Skeletal muscle satellite cell (primary cell): ENCODE measurements around the gene ATP1B3.

Experiments
- H3K27me3 ChIP-seq: 2 replicates; pipeline ENCODE4 v1.7.0; 2013; ENCODE audit warnings: low read length; ENCODE audit not compliant: control insufficient read depth, insufficient read depth
- H3K36me3 ChIP-seq: 2 replicates; pipeline ENCODE4 v1.7.0; 2013; ENCODE audit warnings: mild to moderate bottlenecking, control low read depth, low read length; ENCODE audit not compliant: insufficient read depth
- H3K4me1 ChIP-seq: 2 replicates; pipeline ENCODE4 v1.7.0; 2013; ENCODE audit warnings: low read length; ENCODE audit not compliant: control insufficient read depth, insufficient read depth
- H3K4me2 ChIP-seq: 2 replicates; pipeline ENCODE4 v1.7.0; 2013; ENCODE audit warnings: mild to moderate bottlenecking, low read length
- H3K4me3 ChIP-seq: 2 replicates; pipeline ENCODE4 v1.7.0; 2013; ENCODE audit warnings: low read length
- H3K9ac ChIP-seq: 2 replicates; pipeline ENCODE4 v1.7.0; 2013; ENCODE audit warnings: mild to moderate bottlenecking, low read depth, low read length, moderate library complexity
- H3K9me3 ChIP-seq: replicated peaks from 2 replicates; pipeline ENCODE4 v1.7.0; 2013; ENCODE audit warnings: mild to moderate bottlenecking, control low read depth, low read length

Gene ATP1B3

GRCh38 chr3:141933421-141934300 is 57.2 kb downstream of the ATP1B3 start:
- no peaks in the 10 kb centered on the region for H3K9me3 ChIP-seq
- no peaks in the 10 kb centered on the region for H3K27me3 ChIP-seq
- H3K36me3 ChIP-seq: no peaks in the 10 kb centered on the region
- no peaks in the 10 kb centered on the region for H3K4me1 ChIP-seq
- no peak overlapping the region for H3K4me3 ChIP-seq
- no peak overlapping the region for H3K4me2 ChIP-seq
- no peak overlapping the region for H3K9ac ChIP-seq

DNA sequence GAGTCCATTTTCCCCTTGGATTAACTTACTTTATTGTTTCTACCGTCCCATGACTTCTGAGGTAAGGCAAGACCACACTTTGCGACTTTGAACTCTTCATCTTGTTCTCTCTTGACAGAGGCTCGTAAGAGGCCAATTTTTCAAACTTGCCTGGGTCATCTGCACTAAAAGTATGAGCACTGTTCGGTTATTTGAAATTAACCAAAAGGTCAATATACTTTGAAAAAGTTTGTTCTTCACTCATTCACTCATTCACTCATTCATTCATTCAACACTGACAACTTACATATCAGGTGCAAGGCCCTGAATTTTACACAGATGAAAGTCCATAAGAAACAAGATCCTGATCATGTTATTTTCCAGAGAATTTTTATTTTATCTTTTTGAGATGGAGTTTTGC is 57.9 kb downstream of the ATP1B3 start:
- no peak overlapping the region for H3K9ac ChIP-seq
- no peak overlapping the region for H3K4me2 ChIP-seq
- H3K27me3 ChIP-seq: no peaks in the 10 kb centered on the region
- no peaks in the 10 kb centered on the region for H3K9me3 ChIP-seq
- no peaks in the 10 kb centered on the region for H3K4me1 ChIP-seq
- no peak overlapping the region for H3K4me3 ChIP-seq
- H3K36me3 ChIP-seq: no peaks in the 10 kb centered on the region

GRCh38 chr3:141938011-141938500 is 61.6 kb downstream of the ATP1B3 start:
- H3K4me2 ChIP-seq: no peak overlapping the region
- peaks cover 15% of the 10 kb centered on the region for H3K4me1 ChIP-seq
- H3K27me3 ChIP-seq: no peaks in the 10 kb centered on the region
- no peaks in the 10 kb centered on the region for H3K9me3 ChIP-seq
- H3K9ac ChIP-seq: no peak overlapping the region
- no peak overlapping the region for H3K4me3 ChIP-seq
- H3K36me3 ChIP-seq: no peaks in the 10 kb centered on the region

GRCh38 chr3:141939759-141940158 is 63.3 kb downstream of the ATP1B3 start:
- Histone ChIP-seq H3K4me3 (no peak overlapping the region), H3K4me1 (peaks cover 15% of the 10 kb centered on the region), H3K36me3 (no peaks in the 10 kb centered on the region), H3K9ac (no peak overlapping the region), H3K9me3 (no peaks in the 10 kb centered on the region), H3K4me2 (no peak overlapping the region), H3K27me3 (no peaks in the 10 kb centered on the region)

DNA sequence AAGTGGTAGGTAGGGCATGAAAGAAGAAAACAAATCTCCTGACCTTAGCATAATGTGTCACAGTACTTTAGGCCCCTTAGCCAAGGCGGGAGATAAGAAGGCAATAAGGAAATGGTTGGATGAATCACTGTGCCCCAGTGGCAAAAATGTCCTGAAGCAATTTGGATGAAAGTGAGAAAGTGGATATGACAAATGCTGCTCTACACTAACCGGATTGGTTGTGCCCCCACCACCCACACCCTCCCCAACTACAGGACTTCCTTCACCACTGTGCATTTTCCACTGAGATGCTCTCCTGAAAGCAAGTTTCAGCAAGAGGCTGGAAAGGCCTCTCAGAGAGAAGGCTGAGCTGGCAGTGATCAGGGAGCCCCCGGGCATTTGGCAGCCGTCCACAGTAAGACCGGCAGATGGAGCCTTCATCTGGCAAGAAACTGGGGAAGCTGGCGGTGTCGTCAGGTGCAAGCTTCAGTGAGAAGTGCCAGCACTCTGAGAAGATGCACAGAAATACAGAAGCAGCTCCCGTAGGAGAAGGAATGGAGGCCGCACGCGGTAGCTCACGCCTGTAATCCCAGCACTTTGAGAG is 63.8 kb downstream of the ATP1B3 start:
- H3K4me2 ChIP-seq: peak overlapping the region; percentile 39
- no peaks in the 10 kb centered on the region for H3K9me3 ChIP-seq
- peaks cover 15% of the 10 kb centered on the region for H3K4me1 ChIP-seq
- H3K36me3 ChIP-seq: no peaks in the 10 kb centered on the region
- H3K4me3 ChIP-seq: no peak overlapping the region
- H3K9ac ChIP-seq: no peak overlapping the region
- no peaks in the 10 kb centered on the region for H3K27me3 ChIP-seq

DNA sequence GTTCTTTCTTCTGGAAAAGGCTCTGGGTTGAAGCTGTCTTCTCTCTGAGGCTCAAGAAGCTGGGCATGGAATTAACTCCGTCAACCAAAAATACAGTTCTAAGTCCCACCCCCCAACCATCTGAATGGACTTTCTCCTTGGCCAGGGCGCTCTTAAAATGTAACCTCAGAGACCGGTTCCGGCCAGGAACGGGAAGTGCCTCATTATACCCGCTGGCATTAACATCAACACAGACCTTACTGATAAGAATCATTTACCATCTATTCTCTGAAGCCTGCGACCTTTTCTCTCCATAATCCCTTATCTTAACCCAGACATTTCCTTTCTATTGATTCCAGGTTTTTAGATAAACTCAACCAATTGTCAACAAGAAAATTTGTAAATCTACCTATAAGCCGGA is 64.7 kb downstream of the ATP1B3 start:
- H3K9me3 ChIP-seq: no peaks in the 10 kb centered on the region
- no peak overlapping the region for H3K9ac ChIP-seq
- H3K4me1 ChIP-seq: peaks cover 15% of the 10 kb centered on the region
- H3K4me2 ChIP-seq: no peak overlapping the region
- no peaks in the 10 kb centered on the region for H3K36me3 ChIP-seq
- no peaks in the 10 kb centered on the region for H3K27me3 ChIP-seq
- H3K4me3 ChIP-seq: no peak overlapping the region

DNA sequence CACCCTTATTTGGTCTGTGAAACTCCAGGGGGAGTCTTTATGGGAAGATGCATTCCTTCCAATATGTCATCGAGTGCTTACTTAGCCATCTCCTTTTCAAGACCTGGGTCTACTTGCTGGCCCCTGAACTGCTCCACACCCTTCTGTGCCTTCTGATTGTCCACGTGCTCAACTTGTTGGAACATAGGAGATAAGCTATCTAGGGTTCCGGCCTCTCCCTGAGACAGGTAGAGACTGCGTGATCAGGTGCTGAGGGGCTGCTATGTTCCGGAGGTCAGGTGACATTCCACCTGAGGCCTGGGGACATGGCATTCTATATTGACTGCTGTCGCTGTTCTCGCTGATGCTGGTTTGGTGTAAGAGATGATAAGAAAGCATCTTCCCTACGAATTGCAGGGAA is 65.6 kb downstream of the ATP1B3 start:
- Histone ChIP-seq H3K4me2 (no peak overlapping the region), H3K9ac (no peak overlapping the region), H3K36me3 (no peaks in the 10 kb centered on the region), H3K9me3 (no peaks in the 10 kb centered on the region), H3K4me3 (no peak overlapping the region), H3K4me1 (peaks cover 15% of the 10 kb centered on the region), H3K27me3 (no peaks in the 10 kb centered on the region)

- H3K9ac ChIP-seq: no peak overlapping the region
- H3K4me3 ChIP-seq: no peak overlapping the region
- no peaks in the 10 kb centered on the region for H3K9me3 ChIP-seq
- no peaks in the 10 kb centered on the region for H3K36me3 ChIP-seq
- H3K27me3 ChIP-seq: no peaks in the 10 kb centered on the region
- H3K4me2 ChIP-seq: no peak overlapping the region
- H3K4me1 ChIP-seq: peaks cover 2% of the 10 kb centered on the region
Observed at GRCh38 chr3:141945726-141946485, 69.5 kb downstream of the ATP1B3 start.

- Histone ChIP-seq H3K4me1 (no peaks in the 10 kb centered on the region), H3K4me3 (no peak overlapping the region), H3K9me3 (no peaks in the 10 kb centered on the region), H3K9ac (no peak overlapping the region), H3K4me2 (no peak overlapping the region), H3K36me3 (no peaks in the 10 kb centered on the region), H3K27me3 (no peaks in the 10 kb centered on the region)
Observed at GRCh38 chr3:141949399-141949798, 73.0 kb downstream of the ATP1B3 start.

DNA sequence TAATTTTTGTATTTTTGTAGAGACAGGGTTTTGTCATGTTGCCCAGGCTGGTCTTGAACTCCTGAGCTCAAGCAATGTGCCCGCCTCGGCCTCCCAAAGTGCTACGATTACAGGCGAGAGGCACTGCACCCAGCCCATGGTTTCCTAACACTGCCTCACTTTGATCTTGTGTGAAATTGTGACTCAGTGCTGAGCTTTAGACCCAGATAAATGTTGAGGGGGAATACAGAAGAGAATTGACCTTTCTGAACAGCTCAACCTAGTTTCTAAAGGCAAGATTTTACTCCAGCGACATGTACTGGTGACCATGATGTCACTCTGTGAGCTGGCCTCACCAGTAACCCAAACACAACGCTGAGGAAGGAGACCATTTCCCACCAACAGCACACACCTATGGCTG is 73.5 kb downstream of the ATP1B3 start:
- H3K4me2 ChIP-seq: no peak overlapping the region
- no peaks in the 10 kb centered on the region for H3K27me3 ChIP-seq
- no peak overlapping the region for H3K4me3 ChIP-seq
- H3K4me1 ChIP-seq: peaks cover 3% of the 10 kb centered on the region
- H3K36me3 ChIP-seq: no peaks in the 10 kb centered on the region
- H3K9me3 ChIP-seq: no peaks in the 10 kb centered on the region
- no peak overlapping the region for H3K9ac ChIP-seq

- Histone ChIP-seq H3K36me3 (no peaks in the 10 kb centered on the region), H3K4me1 (peaks cover 8% of the 10 kb centered on the region), H3K9ac (no peak overlapping the region), H3K4me2 (no peak overlapping the region), H3K27me3 (no peaks in the 10 kb centered on the region), H3K9me3 (no peaks in the 10 kb centered on the region), H3K4me3 (no peak overlapping the region)
Observed at GRCh38 chr3:141950572-141951493, 74.4 kb downstream of the ATP1B3 start.
